ENCODE measurements around the gene FNDC3B.

The FNDC3B gene

GRCh38 chr3:172192830-172193415 lies 153.5 kb downstream of the FNDC3B start:
- TF ChIP-seq EZH2phosphoT487 (IDR thresholded peaks at IDR 0.05; ENCODE audit: low read depth): no peak
- Histone ChIP-seq H4K20me1 (ENCODE audit: insufficient read depth, low read length) (no peaks in the 10 kb centered on the region), H3K27me3 (ENCODE audit: low read depth, low read length) (no peaks in the 10 kb centered on the region), H3K4me2 (ENCODE audit: low read length) (no peak overlapping the region), H3K79me2 (ENCODE audit: low read length) (no peaks in the 10 kb centered on the region), H3K9ac (ENCODE audit: low read length) (no peak overlapping the region), H2AFZ (ENCODE audit: low read depth, low read length) (no peak overlapping the region), H3K4me3 (ENCODE audit: low read length) (no peak overlapping the region), H3K36me3 (replicated peaks; ENCODE audit: low read depth, low read length) (no peaks in the 10 kb centered on the region), H3K9me3 (ENCODE audit: insufficient read depth, low read length) (no peaks in the 10 kb centered on the region), H3K4me1 (ENCODE audit: low read length) (no peaks in the 10 kb centered on the region), H3K27ac (ENCODE audit: low read length) (no peak overlapping the region)

GRCh38 chr3:172193436-172193835 lies 154.1 kb downstream of the FNDC3B start:
- H3K4me1 ChIP-seq (ENCODE audit: low read length): no peaks in the 10 kb centered on the region
- no peaks in the 10 kb centered on the region for H4K20me1 ChIP-seq (ENCODE audit: insufficient read depth, low read length)
- H3K9ac ChIP-seq (ENCODE audit: low read length): no peak overlapping the region
- H3K27ac ChIP-seq (ENCODE audit: low read length): no peak overlapping the region
- no peak overlapping the region for H3K4me2 ChIP-seq (ENCODE audit: low read length)
- TF ChIP-seq EZH2phosphoT487 (IDR thresholded peaks at IDR 0.05; ENCODE audit: low read depth): no peak
- no peak for TF ChIP-seq CTCF (IDR thresholded peaks at IDR 0.05; ENCODE audit: low read depth, low read length)
- H3K36me3 ChIP-seq (replicated peaks; ENCODE audit: low read depth, low read length): no peaks in the 10 kb centered on the region
- no peaks in the 10 kb centered on the region for H3K9me3 ChIP-seq (ENCODE audit: insufficient read depth, low read length)
- no peaks in the 10 kb centered on the region for H3K27me3 ChIP-seq (ENCODE audit: low read depth, low read length)
- no peak overlapping the region for H2AFZ ChIP-seq (ENCODE audit: low read depth, low read length)
- no peak overlapping the region for H3K4me3 ChIP-seq (ENCODE audit: low read length)
- no peaks in the 10 kb centered on the region for H3K79me2 ChIP-seq (ENCODE audit: low read length)

GRCh38 chr3:172194702-172195406 lies 155.5 kb downstream of the FNDC3B start:
- H3K4me2 ChIP-seq (ENCODE audit: low read length): no peak overlapping the region
- TF ChIP-seq EZH2phosphoT487 (IDR thresholded peaks at IDR 0.05; ENCODE audit: low read depth): no peak
- no peaks in the 10 kb centered on the region for H3K79me2 ChIP-seq (ENCODE audit: low read length)
- no peak overlapping the region for H3K27ac ChIP-seq (ENCODE audit: low read length)
- no peak overlapping the region for H2AFZ ChIP-seq (ENCODE audit: low read depth, low read length)
- H4K20me1 ChIP-seq (ENCODE audit: insufficient read depth, low read length): no peaks in the 10 kb centered on the region
- H3K4me1 ChIP-seq (ENCODE audit: low read length): no peaks in the 10 kb centered on the region
- H3K9me3 ChIP-seq (ENCODE audit: insufficient read depth, low read length): no peaks in the 10 kb centered on the region
- no peaks in the 10 kb centered on the region for H3K27me3 ChIP-seq (ENCODE audit: low read depth, low read length)
- H3K4me3 ChIP-seq (ENCODE audit: low read length): no peak overlapping the region
- H3K36me3 ChIP-seq (replicated peaks; ENCODE audit: low read depth, low read length): no peaks in the 10 kb centered on the region
- H3K9ac ChIP-seq (ENCODE audit: low read length): no peak overlapping the region

- Histone ChIP-seq H3K27ac (ENCODE audit: low read length) (no peak overlapping the region), H3K27me3 (ENCODE audit: low read depth, low read length) (no peaks in the 10 kb centered on the region), H3K36me3 (replicated peaks; ENCODE audit: low read depth, low read length) (no peaks in the 10 kb centered on the region), H3K9me3 (ENCODE audit: insufficient read depth, low read length) (no peaks in the 10 kb centered on the region), H4K20me1 (ENCODE audit: insufficient read depth, low read length) (no peaks in the 10 kb centered on the region), H2AFZ (ENCODE audit: low read depth, low read length) (no peak overlapping the region), H3K9ac (ENCODE audit: low read length) (no peak overlapping the region), H3K79me2 (ENCODE audit: low read length) (no peaks in the 10 kb centered on the region), H3K4me3 (ENCODE audit: low read length) (no peak overlapping the region), H3K4me2 (ENCODE audit: low read length) (no peak overlapping the region), H3K4me1 (ENCODE audit: low read length) (no peaks in the 10 kb centered on the region)
- no peak for TF ChIP-seq CTCF (IDR thresholded peaks at IDR 0.05; ENCODE audit: low read depth, low read length)
- no peak for TF ChIP-seq EZH2phosphoT487 (IDR thresholded peaks at IDR 0.05; ENCODE audit: low read depth)
Observed at GRCh38 chr3:172195407-172195754, 156.0 kb downstream of the FNDC3B start.

- Histone ChIP-seq H3K27ac (ENCODE audit: low read length) (no peak overlapping the region), H3K9ac (ENCODE audit: low read length) (no peak overlapping the region), H3K9me3 (ENCODE audit: insufficient read depth, low read length) (no peaks in the 10 kb centered on the region), H3K36me3 (replicated peaks; ENCODE audit: low read depth, low read length) (no peaks in the 10 kb centered on the region), H3K4me1 (ENCODE audit: low read length) (no peaks in the 10 kb centered on the region), H3K27me3 (ENCODE audit: low read depth, low read length) (no peaks in the 10 kb centered on the region), H3K4me3 (ENCODE audit: low read length) (no peak overlapping the region), H3K79me2 (ENCODE audit: low read length) (no peaks in the 10 kb centered on the region), H2AFZ (ENCODE audit: low read depth, low read length) (no peak overlapping the region), H4K20me1 (ENCODE audit: insufficient read depth, low read length) (no peaks in the 10 kb centered on the region), H3K4me2 (ENCODE audit: low read length) (no peak overlapping the region)
- TF ChIP-seq EZH2phosphoT487 (IDR thresholded peaks at IDR 0.05; ENCODE audit: low read depth) (no peak), CTCF (IDR thresholded peaks at IDR 0.05; ENCODE audit: low read depth, low read length) (no peak)
Observed at GRCh38 chr3:172197344-172197743, 158.0 kb downstream of the FNDC3B start.

Data from OCI-LY3 (cell line).